Gastroesophageal sphincter (tissue), 4 donors: ENCODE results near the gene TXNL4B. TPM values are rescaled to one million over a fixed set of nuclear protein-coding genes. Genes with fewer than 3 reads are reported as not detected.

Experiments
- ATAC-seq: fragments of 150-250 bp; one replicate; pipeline ENCODE4 v1.9.1; 2016; ENCODE audit warnings: mild to moderate bottlenecking, moderate library complexity
- H3K27ac ChIP-seq, 4 donors: fragments of 200-600 bp; sonication (generic) in 3 of 4; 1 replicate in 3 of 4; 2 replicates in 1 of 4; pipeline ENCODE4 v1.5.1; 2016 to 2019
- H3K27me3 ChIP-seq: fragments of 200-600 bp; sonication (generic); one replicate; pipeline ENCODE4 v1.5.1; 2019
- H3K36me3 ChIP-seq, 2 donors: fragments of 200-600 bp; sonication (generic); one replicate each; pipeline ENCODE4 v1.5.1; 2019; ENCODE audit warnings: control low read depth in 1 of 2
- H3K4me1 ChIP-seq, 3 donors: fragments of 200-600 bp; sonication (generic); 1 replicate in 2 of 3; 2 replicates in 1 of 3; pipeline ENCODE4 v1.5.1; 2016 to 2019; ENCODE audit warnings: control low read depth in 2 of 3
- H3K4me3 ChIP-seq, 2 donors: fragments of 200-600 bp; sonication (generic); one replicate each; pipeline ENCODE4 v1.5.1; 2019; ENCODE audit warnings: mild to moderate bottlenecking in 1 of 2, moderate library complexity in 1 of 2
- H3K9me3 ChIP-seq, 3 donors: fragments of 200-600 bp; sonication (generic); one replicate each; pipeline ENCODE4 v1.5.1; 2017 to 2019; ENCODE audit warnings: control low read depth in 2 of 3
- EP300 ChIP-seq: sonication (generic); formaldehyde crosslinking; IDR thresholded peaks from one replicate; pipeline ENCODE4 v1.6.1; 2017; ENCODE audit warnings: antibody characterized with exemption, mild to moderate bottlenecking
- POLR2A ChIP-seq, 2 donors: fragments of 450-650 bp; IDR thresholded peaks; one replicate each; pipeline ENCODE4 v1.6.1; 2017; ENCODE audit warnings: antibody characterized with exemption in 2 of 2, mild to moderate bottlenecking in 2 of 2, moderate library complexity in 1 of 2
- POLR2AphosphoS5 ChIP-seq: sonication (generic); formaldehyde crosslinking; IDR thresholded peaks from one replicate; pipeline ENCODE4 v1.6.1; 2017; ENCODE audit warnings: antibody characterized with exemption
- WGBS, 2 donors: methylation state at CpG; one replicate each; pipeline ENCODE4 v1.1.5; 2018; ENCODE audit warnings: low coverage in 1 of 2; 5-methylcytosine and 5-hydroxymethylcytosine counted together
- total RNA-seq, 4 donors: library from RNA; depleted of rRNA; stranded (reverse); fragments of >200 nt; gene quantifications; one replicate each; pipeline ENCODE4 v1.1.0, GENCODE V29; 2016
- TF ChIP-seq, protein P1 (sequence below), 4 experiments: fragments of 200-600 bp in 2 of 4; fragments of 450-650 bp in 2 of 4; sonication (generic) in 1 of 4; IDR thresholded peaks; one replicate each; pipeline ENCODE4 v1.5.1; 2017 to 2019; ENCODE audit warnings: antibody characterized with exemption in 4 of 4, mild to moderate bottlenecking in 2 of 4, moderate library complexity in 2 of 4

The TXNL4B gene
- total RNA-seq, 4 donors from 2014 or later: 5.8 to 10.6 (median 8.6) TPM

DNA sequence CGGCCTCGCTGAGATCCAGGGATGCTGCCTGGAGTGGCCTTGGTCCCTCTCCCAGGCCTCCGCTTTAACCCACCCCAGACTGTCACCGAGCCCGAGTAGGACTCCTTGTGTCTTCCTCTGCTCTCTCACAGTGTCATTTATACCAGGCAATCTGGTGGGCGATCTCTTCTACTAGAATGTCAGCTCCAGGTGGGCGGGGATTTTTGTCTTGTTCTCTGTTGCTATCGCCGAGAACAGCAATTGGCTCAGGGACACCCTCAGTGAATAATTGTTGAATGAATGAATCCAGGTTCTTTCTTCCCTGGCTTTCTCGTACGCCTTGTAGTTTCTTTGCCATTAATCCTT lies 818 bp upstream of the TXNL4B start:
- ATAC-seq: no peak
- WGBS, 2 donors: 1 to 6% methylated on average over 6 to 9 of the region's 11 CpGs

DNA sequence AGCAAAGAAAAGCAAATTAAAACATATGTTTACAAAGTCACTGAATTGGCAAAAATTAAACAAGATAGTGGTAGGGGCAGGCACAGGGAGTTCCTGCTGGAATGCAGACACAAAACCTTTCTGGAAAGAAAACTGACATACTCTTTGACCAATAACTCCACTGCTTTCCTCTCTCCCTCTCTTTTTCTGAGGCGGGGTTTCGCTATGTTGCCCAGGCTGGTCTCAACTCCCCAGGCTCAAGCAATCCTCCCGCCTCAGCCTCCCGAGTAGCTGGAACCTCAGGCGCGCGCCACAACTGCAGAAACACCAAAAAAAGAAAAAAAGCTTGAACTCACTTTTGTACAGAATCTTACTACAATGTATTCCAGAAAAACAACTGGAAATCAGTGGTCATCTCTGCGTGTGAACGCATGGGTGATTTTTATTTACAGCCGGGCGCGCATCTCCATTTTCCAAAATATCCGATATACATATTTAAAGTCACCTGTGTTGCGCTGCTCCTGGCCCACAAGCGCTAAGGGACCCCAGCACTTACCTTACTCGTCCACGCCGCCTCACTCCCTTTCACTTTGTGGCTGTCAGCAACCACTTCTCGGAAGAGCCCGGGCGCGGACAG lies 480 bp downstream of the TXNL4B start:
- peaks cover 0 to 46% (median 15%) of the 10 kb centered on the region in 3 donors for H3K4me1 ChIP-seq
- peak overlapping the region; percentile 41 to 97 (median 92) for H3K27ac ChIP-seq
- peaks cover 0 to 55% of the 10 kb centered on the region in 2 donors for H3K36me3 ChIP-seq
- H3K4me3 ChIP-seq: peak overlapping the region; percentile 82 to 99
- ATAC-seq: peak; percentile 37
- no peaks in the 10 kb centered on the region for H3K9me3 ChIP-seq
- H3K27me3 ChIP-seq: no peaks in the 10 kb centered on the region
- TF ChIP-seq, protein P1, sequence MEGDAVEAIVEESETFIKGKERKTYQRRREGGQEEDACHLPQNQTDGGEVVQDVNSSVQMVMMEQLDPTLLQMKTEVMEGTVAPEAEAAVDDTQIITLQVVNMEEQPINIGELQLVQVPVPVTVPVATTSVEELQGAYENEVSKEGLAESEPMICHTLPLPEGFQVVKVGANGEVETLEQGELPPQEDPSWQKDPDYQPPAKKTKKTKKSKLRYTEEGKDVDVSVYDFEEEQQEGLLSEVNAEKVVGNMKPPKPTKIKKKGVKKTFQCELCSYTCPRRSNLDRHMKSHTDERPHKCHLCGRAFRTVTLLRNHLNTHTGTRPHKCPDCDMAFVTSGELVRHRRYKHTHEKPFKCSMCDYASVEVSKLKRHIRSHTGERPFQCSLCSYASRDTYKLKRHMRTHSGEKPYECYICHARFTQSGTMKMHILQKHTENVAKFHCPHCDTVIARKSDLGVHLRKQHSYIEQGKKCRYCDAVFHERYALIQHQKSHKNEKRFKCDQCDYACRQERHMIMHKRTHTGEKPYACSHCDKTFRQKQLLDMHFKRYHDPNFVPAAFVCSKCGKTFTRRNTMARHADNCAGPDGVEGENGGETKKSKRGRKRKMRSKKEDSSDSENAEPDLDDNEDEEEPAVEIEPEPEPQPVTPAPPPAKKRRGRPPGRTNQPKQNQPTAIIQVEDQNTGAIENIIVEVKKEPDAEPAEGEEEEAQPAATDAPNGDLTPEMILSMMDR (IDR thresholded peaks at IDR 0.05): no peak
- TF ChIP-seq POLR2A (IDR thresholded peaks at IDR 0.05) (no peak), POLR2AphosphoS5 (no peak), EP300 (no peak)
- 1 to 2% methylated on average over 8 to 18 of the region's 22 CpGs for WGBS, 2 donors

More for the DNA sequence above, 818 bp upstream of the TXNL4B start:
- Histone ChIP-seq H3K4me1 (peaks cover 0 to 46% (median 15%) of the 10 kb centered on the region in 3 donors), H3K36me3 (peaks cover 0 to 55% of the 10 kb centered on the region in 2 donors), H3K4me3 (peak overlapping the region; percentile 82 to 99), H3K27ac (peak overlapping the region; percentile 90 to 97 (median 92)), H3K9me3 (no peaks in the 10 kb centered on the region), H3K27me3 (no peaks in the 10 kb centered on the region)
- TF ChIP-seq, protein P1 (IDR thresholded peaks at IDR 0.05): no peak
- TF ChIP-seq POLR2AphosphoS5: no peak
- TF ChIP-seq EP300: no peak
- no peak for TF ChIP-seq POLR2A (IDR thresholded peaks at IDR 0.05)

DNA sequence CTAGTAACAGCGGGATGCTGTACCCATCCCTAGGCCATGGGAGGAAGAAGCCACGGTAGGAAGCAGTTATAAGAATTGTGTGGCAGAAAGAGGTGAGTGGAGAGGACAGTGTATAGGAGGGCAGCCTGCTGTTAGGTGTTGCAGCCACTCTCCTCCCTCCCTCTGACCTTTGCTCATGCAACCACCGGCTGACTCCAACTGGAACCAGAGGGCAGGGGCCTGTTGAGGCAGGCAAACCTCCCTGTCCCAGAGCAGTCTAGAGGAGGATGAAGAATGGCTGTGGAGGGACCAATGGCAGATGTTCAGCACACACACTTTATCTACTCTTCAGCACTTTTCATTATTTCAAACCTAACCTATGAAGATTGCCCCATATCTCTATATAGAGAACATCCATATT lies 2.2 kb downstream of the TXNL4B start:
- ATAC-seq: no peak
- no peak for TF ChIP-seq POLR2A (IDR thresholded peaks at IDR 0.05)
- TF ChIP-seq EP300: no peak
- TF ChIP-seq POLR2AphosphoS5: no peak
- TF ChIP-seq, protein P1 (IDR thresholded peaks at IDR 0.05): no peak
- 72 to 100% methylated on average over 1 to 3 of the region's 3 CpGs for WGBS, 2 donors
- Histone ChIP-seq H3K4me1 (peaks cover 0 to 45% (median 15%) of the 10 kb centered on the region in 3 donors), H3K9me3 (no peaks in the 10 kb centered on the region), H3K36me3 (peaks cover 0 to 55% of the 10 kb centered on the region in 2 donors), H3K27me3 (no peaks in the 10 kb centered on the region), H3K4me3 (no peak overlapping the region), H3K27ac (no peak overlapping the region)

DNA sequence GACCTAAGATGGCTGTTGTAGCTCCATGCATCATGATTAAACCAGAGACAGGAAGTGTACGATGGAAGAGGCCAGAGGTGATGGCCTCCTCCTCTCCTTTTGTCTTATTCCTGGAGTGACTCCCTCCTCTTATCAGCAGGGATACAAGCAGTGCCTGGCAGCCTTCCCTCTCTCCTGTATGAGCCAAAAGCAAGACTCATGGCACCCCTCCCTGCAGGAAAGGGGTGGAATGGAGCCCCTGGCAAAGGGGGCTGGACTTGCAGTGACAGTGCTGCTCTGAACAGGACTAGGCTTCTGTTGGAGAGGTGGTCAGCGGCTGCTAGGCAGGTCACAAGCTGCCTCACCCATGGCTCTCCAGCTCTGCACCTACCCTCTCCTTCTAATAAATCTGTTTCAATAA lies 8.4 kb downstream of the TXNL4B start:
- ATAC-seq: no peak
- Histone ChIP-seq H3K27me3 (no peaks in the 10 kb centered on the region), H3K27ac (no peak overlapping the region), H3K36me3 (peaks cover 0 to 63% of the 10 kb centered on the region in 2 donors), H3K9me3 (peaks cover 0 to 8% (median 0%) of the 10 kb centered on the region in 3 donors), H3K4me1 (no peaks in the 10 kb centered on the region), H3K4me3 (no peak overlapping the region)
- WGBS, 2 donors: 100% methylated on average over 1 of the region's 2 CpGs
- TF ChIP-seq POLR2A (IDR thresholded peaks at IDR 0.05) (no peak), POLR2AphosphoS5 (no peak), EP300 (no peak)
- TF ChIP-seq, protein P1 (IDR thresholded peaks at IDR 0.05): no peak

DNA sequence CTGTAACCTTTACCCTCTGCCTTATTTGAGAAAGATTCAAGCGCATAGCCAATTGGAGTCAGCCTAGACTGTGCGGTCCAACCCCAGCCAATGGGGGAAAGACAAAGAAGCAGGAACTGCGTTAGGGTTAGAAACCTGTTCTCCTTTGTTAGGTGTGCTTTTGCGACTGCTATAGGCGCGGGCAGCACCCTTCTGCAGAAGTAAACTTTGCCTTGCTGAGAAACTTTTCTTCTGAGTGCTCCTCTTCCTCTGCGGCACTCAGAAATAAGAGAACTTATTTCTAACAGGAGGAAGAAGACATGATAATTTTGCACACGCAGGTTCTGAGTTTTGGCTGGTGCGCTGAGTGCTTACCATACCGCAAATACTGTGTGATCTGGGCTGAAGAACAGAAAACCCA lies 9.0 kb downstream of the TXNL4B start:
- Histone ChIP-seq H3K36me3 (peaks cover 0 to 57% of the 10 kb centered on the region in 2 donors), H3K9me3 (peaks cover 0 to 8% (median 0%) of the 10 kb centered on the region in 3 donors)

More for the DNA sequence above, 9.0 kb downstream of the TXNL4B start:
- Histone ChIP-seq H3K27ac (no peak overlapping the region), H3K27me3 (no peaks in the 10 kb centered on the region), H3K4me3 (no peak overlapping the region), H3K4me1 (no peaks in the 10 kb centered on the region)
- ATAC-seq: no peak
- WGBS, 2 donors: 93 to 98% methylated on average over 7 to 10 of the region's 10 CpGs
- no peak for TF ChIP-seq POLR2AphosphoS5
- no peak for TF ChIP-seq POLR2A (IDR thresholded peaks at IDR 0.05)
- no peak for TF ChIP-seq EP300
- TF ChIP-seq, protein P1 (IDR thresholded peaks at IDR 0.05): no peak
